Esophagus squamous epithelium (tissue), 5 donors: ENCODE data around the gene ARHGDIB. TPM values are rescaled to one million over a fixed set of nuclear protein-coding genes. Genes with fewer than 3 reads are reported as not detected.
A peak's percentile ranks its signal among the peaks of the same experiment; 100 is the strongest.

Source experiments
- DNase-seq: peaks from one replicate; lab custom pipeline; 2025; lab: John Stamatoyannopoulos, UW
- H3K27ac ChIP-seq, 4 donors: fragments of 200-600 bp; sonication (generic); one replicate each; pipeline ENCODE4 v1.5.1; 2016 to 2019; ENCODE audit warnings: mild to moderate bottlenecking in 1 of 4
- H3K27me3 ChIP-seq, 4 donors: fragments of 200-600 bp; sonication (generic); 1 replicate in 3 of 4; 2 replicates in 1 of 4; pipeline versions ENCODE4 v1.5.1 to v1.6.0; 2017 to 2021; ENCODE audit warnings: antibody characterized with exemption in 1 of 4
- H3K36me3 ChIP-seq, 3 donors: fragments of 200-600 bp; sonication (generic); one replicate each; pipeline ENCODE4 v1.5.1; 2016 to 2019
- H3K4me1 ChIP-seq, 3 donors: fragments of 200-600 bp; sonication (generic); one replicate each; pipeline ENCODE4 v1.5.1; 2017 to 2019
- H3K4me3 ChIP-seq, 4 donors: fragments of 200-600 bp; sonication (generic); 1 replicate in 3 of 4; 2 replicates in 1 of 4; pipeline ENCODE4 v1.5.1; 2016 to 2019; ENCODE audit warnings: mild to moderate bottlenecking in 2 of 4, moderate library complexity in 1 of 4
- H3K9me3 ChIP-seq, 3 donors: fragments of 200-600 bp; sonication (generic); one replicate each; pipeline ENCODE4 v1.5.1; 2016 to 2019
- CTCF ChIP-seq, 6 experiments: fragments of 450-650 bp in 4 of 6; fragments of 200-600 bp in 2 of 6; sonication (generic) in 2 of 6; IDR thresholded peaks; one replicate each; pipeline ENCODE4 v1.5.1; 2016 to 2019; ENCODE audit warnings: antibody characterized with exemption in 6 of 6, mild to moderate bottlenecking in 4 of 6, moderate library complexity in 4 of 6
- POLR2A ChIP-seq, 4 donors: fragments of 450-650 bp; IDR thresholded peaks; one replicate each; pipeline ENCODE4 v1.6.1; 2017; ENCODE audit warnings: antibody characterized with exemption in 4 of 4, mild to moderate bottlenecking in 4 of 4, moderate library complexity in 3 of 4
- WGBS, 2 donors: methylation state at CpG; one replicate each; pipeline ENCODE4 v1.1.5; 2018; 5-methylcytosine and 5-hydroxymethylcytosine counted together
- intact Hi-C: fragments of 100-400 bp; cut with DNase I; formaldehyde crosslinking; loops from one replicate; pipeline ENCODE4 v1.15.0; 2022
- total RNA-seq, 4 donors: library from RNA; depleted of rRNA; stranded (reverse); fragments of >200 nt; gene quantifications; one replicate each; pipeline ENCODE4 v1.1.0, GENCODE V29; 2016
- donor health status: DM: yes; HTN: yes; CAD: no.

Gene ARHGDIB
- total RNA-seq, 4 donors from 2014 or later, result 17.2 to 91.1 (median 62.0) TPM

GRCh38 chr12:14959463-14959862, 1.9 kb downstream of the ARHGDIB start:
- Histone ChIP-seq H3K4me3 (peak overlapping the region in 3 of 4 donors; percentile 44 to 61 (median 47)), H3K4me1 (peaks cover 0 to 44% (median 0%) of the 10 kb centered on the region in 3 donors), H3K27me3 (no peaks in the 10 kb centered on the region), H3K36me3 (no peaks in the 10 kb centered on the region), H3K9me3 (no peaks in the 10 kb centered on the region), H3K27ac (peak overlapping the region; percentile 78 to 87 (median 82))
- TF ChIP-seq CTCF (IDR thresholded peaks at IDR 0.05) (no peak), POLR2A (IDR thresholded peaks at IDR 0.05) (no peak)
- intact Hi-C loops, result no loop called here
- DNase-seq, result no peak
- WGBS, 2 donors, result 47 to 70% methylated on average over 3 of the region's 3 CpGs

GRCh38 chr12:14959126-14959440, 2.3 kb downstream of the ARHGDIB start:
- 45 to 83% methylated on average over 8 to 10 of the region's 10 CpGs for WGBS, 2 donors
- H3K4me1 ChIP-seq, result peaks cover 0 to 46% (median 0%) of the 10 kb centered on the region in 3 donors
- intact Hi-C loops, result no loop called here
- H3K4me3 ChIP-seq, result peak overlapping the region in 3 of 4 donors; percentile 21 to 61 (median 44)
- TF ChIP-seq CTCF (IDR thresholded peaks at IDR 0.05) (no peak), POLR2A (IDR thresholded peaks at IDR 0.05) (no peak)
- peak overlapping the region; percentile 22 to 87 (median 82) for H3K27ac ChIP-seq
- DNase-seq, result no peak
- no peaks in the 10 kb centered on the region for H3K27me3 ChIP-seq
- H3K36me3 ChIP-seq, result no peaks in the 10 kb centered on the region
- no peaks in the 10 kb centered on the region for H3K9me3 ChIP-seq

- Histone ChIP-seq H3K4me1 (peaks cover 0 to 51% (median 0%) of the 10 kb centered on the region in 3 donors), H3K27me3 (no peaks in the 10 kb centered on the region), H3K4me3 (peak overlapping the region in 3 of 4 donors; percentile 21 to 61 (median 44)), H3K27ac (peak overlapping the region; percentile 22 to 87 (median 82)), H3K36me3 (no peaks in the 10 kb centered on the region), H3K9me3 (no peaks in the 10 kb centered on the region)
- WGBS, 2 donors, result 53 to 68% methylated on average over 10 to 11 of the region's 11 CpGs
- no peak for TF ChIP-seq CTCF (IDR thresholded peaks at IDR 0.05)
- peak in 1 of 4 donors; percentile 26 for TF ChIP-seq POLR2A (IDR thresholded peaks at IDR 0.05)
- intact Hi-C loops, result no loop called here
- no peak for DNase-seq
Measured at GRCh38 chr12:14958361-14959125, 2.9 kb downstream of the ARHGDIB start.

- intact Hi-C loops, result no loop called here
Measured at GRCh38 chr12:14957551-14958168, 3.7 kb downstream of the ARHGDIB start.

More at GRCh38 chr12:14957551-14958168, 3.7 kb downstream of the ARHGDIB start:
- Histone ChIP-seq H3K27ac (peak overlapping the region in 3 of 4 donors; percentile 78 to 87 (median 85)), H3K4me1 (peaks cover 2 to 60% (median 4%) of the 10 kb centered on the region in 3 donors), H3K4me3 (peak overlapping the region in 3 of 4 donors; percentile 8 to 61 (median 44)), H3K36me3 (no peaks in the 10 kb centered on the region), H3K9me3 (no peaks in the 10 kb centered on the region), H3K27me3 (no peaks in the 10 kb centered on the region)
- 50 to 56% methylated on average over 5 of the region's 5 CpGs for WGBS, 2 donors
- DNase-seq, result no peak
- TF ChIP-seq POLR2A (IDR thresholded peaks at IDR 0.05), result no peak
- TF ChIP-seq CTCF (IDR thresholded peaks at IDR 0.05), result no peak
